GM19468 (cell line): ENCODE results near the gene OBSCN.
"Not testable (repeated sequence)": the region's sequence is repeated elsewhere in the genome, so short reads cannot be mapped to it uniquely, and the experiment has no call there.

Source experiments
- ATAC-seq: cut with Tn5 transposase; IDR thresholded peaks from one replicate; pipeline ENCODE4 v1.9.1; 2021; ENCODE audit warnings: mild to moderate bottlenecking, moderate library complexity, moderate number of reproducible peaks; ENCODE audit not compliant: unreplicated experiment; ENCODE audit errors: extremely low read depth

The OBSCN gene

DNA sequence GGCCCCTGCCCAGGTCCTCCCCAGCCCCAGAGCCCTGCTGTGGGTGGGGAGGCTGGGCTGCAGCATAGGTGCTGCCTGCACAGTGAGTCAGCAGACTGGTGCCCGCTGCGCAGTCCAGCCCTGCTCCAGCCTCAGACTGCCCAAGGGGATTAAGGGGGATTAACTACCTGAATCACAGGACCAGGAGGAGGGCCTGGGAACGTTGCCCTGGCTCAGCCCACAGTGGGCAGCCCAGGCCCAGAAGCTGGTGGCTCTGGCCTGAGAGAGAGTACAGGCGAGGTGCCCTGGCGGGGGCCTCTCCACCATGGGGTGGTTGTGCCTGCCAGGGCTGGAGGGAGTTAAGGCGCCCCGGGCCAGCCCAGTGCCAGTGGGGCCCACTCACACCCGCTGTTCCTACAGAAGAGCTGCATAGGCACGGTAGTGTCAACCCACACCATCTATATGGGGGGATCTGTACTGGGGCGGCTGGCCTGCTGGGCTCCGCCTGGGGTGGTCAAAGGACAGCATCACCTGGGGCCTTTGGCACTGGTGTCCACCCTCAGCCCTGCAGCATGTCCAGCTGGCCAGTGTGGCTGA is 2.3 kb downstream of the OBSCN start:
- ATAC-seq: no peak

DNA sequence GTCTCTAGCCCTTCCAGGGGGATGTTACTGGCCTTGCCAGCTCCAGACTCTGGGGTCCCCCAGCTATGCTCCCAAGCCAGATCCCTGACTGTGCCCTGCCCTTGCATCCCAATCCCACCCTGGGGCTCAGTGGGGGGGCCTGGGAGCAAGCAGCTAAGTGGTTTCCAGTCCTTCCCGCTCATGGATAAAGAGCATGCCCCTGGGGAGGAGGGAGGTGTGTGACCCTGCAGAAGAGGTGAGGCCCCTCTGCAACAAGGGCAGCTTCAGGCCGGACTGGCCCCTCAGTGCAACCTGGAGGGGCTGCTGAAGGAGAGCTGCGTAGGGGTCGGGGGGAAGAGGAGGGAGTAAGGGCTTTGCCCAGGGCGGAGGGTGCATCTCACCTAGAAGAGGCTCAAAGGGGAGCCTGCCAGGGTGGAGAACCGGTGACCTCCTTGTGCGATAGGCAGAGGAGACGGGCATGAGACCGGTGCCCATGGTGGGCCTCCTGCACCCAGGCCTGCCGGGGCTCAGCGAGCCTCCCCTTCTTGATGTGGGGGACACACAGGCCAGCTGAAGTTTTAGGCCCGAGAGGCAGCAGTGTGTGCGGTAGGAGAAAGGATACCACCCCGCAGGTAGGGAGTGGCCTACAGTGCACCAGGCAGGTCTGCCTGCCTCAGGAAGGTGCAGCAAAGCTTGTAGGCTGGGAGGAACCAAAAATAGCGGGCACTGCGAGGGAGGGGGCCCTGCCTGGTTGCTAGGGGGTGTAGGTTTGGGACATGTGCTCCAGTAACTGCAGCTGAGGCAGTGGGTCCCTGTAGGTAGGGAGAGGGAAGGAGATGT is 3.1 kb downstream of the OBSCN start:
- no peak for ATAC-seq

DNA sequence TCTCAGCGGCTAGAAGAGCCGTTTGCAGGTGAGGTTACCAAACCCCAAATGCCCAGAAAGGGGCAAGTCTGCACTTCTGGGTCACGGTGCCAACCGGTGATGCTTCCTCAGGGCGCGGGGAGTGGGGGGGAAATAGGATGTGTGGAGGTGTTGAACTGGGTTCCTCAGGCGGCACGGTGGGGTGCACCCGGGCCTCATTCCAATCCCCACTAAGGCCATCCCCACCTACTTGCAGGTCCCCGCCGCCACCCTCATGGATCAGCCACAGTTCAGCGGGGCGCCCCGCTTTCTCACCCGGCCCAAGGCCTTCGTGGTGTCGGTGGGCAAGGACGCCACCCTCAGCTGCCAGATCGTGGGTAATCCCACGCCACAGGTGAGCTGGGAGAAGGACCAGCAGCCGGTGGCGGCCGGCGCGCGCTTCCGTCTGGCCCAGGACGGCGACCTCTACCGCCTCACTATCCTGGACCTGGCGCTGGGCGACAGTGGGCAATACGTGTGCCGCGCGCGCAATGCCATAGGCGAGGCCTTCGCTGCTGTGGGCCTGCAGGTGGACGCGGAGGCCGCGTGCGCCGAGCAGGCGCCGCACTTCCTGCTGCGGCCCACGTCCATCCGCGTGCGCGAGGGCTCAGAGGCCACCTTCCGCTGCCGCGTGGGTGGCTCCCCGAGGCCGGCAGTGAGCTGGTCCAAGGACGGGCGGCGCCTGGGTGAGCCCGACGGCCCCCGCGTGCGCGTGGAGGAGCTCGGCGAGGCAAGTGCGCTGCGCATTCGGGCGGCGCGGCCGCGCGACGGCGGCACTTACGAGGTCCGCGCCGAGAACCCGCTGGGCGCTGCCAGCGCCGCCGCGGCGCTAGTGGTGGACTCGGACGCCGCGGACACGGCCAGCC is 3.9 kb downstream of the OBSCN start:
- ATAC-seq: no peak

DNA sequence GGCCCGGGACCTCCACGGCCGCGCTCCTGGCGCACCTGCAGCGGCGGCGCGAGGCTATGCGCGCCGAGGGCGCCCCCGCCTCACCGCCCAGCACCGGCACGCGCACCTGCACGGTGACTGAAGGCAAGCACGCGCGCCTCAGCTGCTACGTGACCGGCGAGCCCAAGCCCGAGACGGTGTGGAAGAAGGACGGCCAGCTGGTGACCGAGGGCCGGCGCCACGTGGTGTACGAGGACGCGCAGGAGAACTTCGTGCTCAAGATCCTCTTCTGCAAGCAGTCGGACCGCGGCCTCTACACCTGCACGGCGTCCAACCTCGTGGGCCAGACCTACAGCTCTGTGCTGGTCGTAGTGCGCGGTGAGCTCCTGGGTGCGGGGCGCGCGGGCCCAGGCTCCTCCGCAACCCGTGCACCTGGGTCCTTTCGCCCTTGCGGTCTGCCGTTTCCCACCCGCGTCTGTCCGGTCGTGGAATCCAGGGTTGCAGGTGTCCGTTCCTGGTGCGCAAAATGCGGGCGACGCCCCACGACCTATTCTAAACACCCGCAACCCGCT is 4.6 kb downstream of the OBSCN start:
- no peak for ATAC-seq

DNA sequence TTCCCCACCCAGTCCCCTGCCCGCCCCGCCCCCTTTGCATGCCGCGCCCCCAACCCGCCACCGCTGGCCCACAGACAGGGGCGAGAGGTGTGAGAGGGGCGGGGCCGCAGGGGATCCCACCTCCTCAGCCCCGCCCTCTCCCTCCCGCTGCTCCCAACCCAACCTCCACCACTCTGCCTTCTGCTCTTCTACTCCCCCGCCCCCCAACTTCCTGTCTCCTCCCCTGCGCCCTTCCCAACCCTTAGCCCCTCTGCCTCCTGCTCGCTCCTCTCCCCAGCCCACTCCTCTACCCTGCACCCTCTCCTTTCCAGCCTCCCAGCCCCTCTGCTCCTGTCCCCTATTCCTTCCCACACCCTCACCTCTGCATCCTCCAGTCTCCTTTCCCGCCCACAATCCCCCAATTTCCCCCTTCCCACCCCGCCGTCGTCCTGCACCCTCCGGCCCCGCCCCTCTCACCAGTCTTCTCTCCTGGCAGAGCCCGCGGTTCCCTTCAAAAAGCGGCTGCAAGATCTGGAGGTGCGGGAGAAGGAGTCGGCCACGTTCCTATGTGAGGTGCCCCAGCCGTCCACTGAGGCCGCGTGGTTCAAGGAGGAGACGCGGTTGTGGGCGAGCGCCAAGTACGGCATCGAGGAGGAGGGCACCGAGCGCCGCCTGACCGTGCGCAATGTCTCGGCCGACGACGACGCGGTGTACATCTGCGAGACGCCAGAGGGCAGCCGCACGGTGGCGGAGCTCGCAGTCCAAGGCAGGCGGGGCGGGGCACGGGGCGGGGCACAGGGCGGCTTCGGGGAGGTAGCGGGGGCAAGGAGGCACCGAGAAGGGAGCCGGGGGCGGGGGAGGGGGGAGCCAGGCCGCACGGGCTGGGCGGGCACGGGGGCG is 5.4 kb downstream of the OBSCN start:
- ATAC-seq: peak; percentile 94

GRCh38 chr1:228213917-228214808 is 6.3 kb downstream of the OBSCN start:
- no peak for ATAC-seq

- no peak for ATAC-seq
Measured at GRCh38 chr1:228214921-228215662, 7.2 kb downstream of the OBSCN start.

GRCh38 chr1:228215663-228216116 is 7.8 kb downstream of the OBSCN start:
- no peak for ATAC-seq

- no peak for ATAC-seq
Measured at GRCh38 chr1:228216371-228217320, 8.8 kb downstream of the OBSCN start.

GRCh38 chr1:228217551-228218344 is 9.9 kb downstream of the OBSCN start:
- ATAC-seq: no peak

DNA sequence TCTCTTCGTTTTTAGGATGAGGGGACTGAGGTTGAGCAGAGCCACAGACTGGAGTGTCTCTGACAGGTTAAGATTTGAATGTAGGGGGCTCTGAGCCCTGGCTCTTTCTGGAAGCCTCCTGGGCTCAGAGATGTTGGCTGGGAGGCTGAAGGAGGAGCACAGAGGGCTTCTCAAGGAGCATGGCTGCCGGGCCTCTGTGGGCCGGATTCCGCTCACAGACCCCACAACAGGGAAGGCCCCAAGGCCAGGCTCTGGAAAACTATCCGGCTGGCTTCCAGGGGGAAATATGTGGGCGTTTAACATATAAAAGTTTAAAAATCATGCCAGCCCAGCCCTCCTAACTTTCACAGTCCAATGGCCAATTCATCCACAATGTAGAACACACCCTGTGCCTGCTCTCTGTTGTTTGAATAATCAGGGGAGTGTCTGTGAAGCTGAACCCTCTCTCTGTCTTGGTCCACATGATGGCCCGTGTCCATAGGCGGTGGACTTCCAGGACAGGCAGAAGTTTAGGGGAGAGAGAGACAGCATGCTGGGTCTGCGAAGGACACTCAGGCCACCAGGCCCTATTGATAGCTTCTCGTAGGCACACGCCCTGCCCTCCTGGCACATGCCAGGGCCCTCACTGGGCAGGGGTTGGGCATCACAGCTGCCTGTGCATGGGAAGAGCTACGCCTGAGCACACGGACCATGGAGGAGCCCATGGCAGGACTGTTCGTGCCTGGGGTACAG is 10.8 kb downstream of the OBSCN start:
- ATAC-seq: no peak

- no peak for ATAC-seq
Measured at GRCh38 chr1:228219245-228219961, 11.6 kb downstream of the OBSCN start.

- ATAC-seq: no peak
Measured at GRCh38 chr1:228219962-228220780, 12.3 kb downstream of the OBSCN start.

DNA sequence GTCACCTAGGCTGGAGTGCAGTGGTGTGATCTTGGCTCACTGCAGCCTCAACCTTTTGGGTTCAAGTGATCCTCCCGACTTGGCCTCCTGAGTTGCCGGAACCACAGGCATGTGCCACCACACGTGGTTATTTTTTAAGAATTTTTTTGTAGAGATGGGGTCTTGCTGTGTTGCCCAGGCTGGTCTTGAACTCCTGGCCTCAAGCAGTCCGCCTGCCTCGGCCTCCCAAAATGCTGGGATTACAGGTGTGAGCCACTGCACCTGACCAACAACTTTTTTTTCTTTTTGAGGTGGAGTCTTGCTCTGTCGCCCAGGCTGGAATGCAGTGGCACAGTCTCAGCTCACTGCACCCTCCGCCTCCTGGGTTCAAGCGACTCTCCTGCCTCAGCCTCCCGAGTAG is 13.3 kb downstream of the OBSCN start:
- ATAC-seq: not testable (repeated sequence)
